ENCODE data around the gene CAPG.

DNA sequence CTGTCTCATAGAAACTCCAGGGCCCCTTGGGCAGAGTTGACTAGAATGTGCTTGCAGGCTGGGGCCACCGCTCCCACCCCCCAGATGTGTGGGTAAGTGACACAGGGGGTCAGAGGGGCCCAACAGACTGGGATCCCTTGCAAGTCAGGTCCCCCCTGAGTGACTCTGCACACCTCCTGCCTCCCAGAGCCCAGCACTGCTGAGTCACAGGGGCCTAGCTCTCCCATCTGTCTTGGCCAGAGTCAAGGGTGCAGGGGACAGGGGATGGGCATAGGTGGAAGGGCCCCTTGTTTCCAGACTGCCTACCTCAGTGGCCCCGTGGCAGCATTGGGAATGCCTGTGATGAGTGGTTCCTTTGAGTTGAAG is 19.7 kb upstream of the CAPG start:
- TF ChIP-seq POLR2A (IDR thresholded peaks at IDR 0.05) (no peak), POLR2AphosphoS5 (IDR thresholded peaks at IDR 0.05) (no peak)
- TF ChIP-seq, protein P1, sequence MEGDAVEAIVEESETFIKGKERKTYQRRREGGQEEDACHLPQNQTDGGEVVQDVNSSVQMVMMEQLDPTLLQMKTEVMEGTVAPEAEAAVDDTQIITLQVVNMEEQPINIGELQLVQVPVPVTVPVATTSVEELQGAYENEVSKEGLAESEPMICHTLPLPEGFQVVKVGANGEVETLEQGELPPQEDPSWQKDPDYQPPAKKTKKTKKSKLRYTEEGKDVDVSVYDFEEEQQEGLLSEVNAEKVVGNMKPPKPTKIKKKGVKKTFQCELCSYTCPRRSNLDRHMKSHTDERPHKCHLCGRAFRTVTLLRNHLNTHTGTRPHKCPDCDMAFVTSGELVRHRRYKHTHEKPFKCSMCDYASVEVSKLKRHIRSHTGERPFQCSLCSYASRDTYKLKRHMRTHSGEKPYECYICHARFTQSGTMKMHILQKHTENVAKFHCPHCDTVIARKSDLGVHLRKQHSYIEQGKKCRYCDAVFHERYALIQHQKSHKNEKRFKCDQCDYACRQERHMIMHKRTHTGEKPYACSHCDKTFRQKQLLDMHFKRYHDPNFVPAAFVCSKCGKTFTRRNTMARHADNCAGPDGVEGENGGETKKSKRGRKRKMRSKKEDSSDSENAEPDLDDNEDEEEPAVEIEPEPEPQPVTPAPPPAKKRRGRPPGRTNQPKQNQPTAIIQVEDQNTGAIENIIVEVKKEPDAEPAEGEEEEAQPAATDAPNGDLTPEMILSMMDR (IDR thresholded peaks at IDR 0.05), result no peak

All from transverse colon (tissue), 4 donors.